ENCODE data around the gene BCL7C.
"Not testable (repeated sequence)": the region's sequence is repeated elsewhere in the genome, so short reads cannot be mapped to it uniquely, and the experiment has no call there.

BCL7C gene

GRCh38 chr16:30875871-30876801 is 17.7 kb downstream of the BCL7C start:
- DNase-seq (ENCODE audit: insufficient read length, low spot score) (no peak), FAIRE-seq (no peak)
- 0 out of 2 replicates have a peak, but pooled peaks have one; percentile 34 for TF ChIP-seq POLR2A (IDR thresholded peaks at IDR 0.05; ENCODE audit: low read depth, low read length)

DNA sequence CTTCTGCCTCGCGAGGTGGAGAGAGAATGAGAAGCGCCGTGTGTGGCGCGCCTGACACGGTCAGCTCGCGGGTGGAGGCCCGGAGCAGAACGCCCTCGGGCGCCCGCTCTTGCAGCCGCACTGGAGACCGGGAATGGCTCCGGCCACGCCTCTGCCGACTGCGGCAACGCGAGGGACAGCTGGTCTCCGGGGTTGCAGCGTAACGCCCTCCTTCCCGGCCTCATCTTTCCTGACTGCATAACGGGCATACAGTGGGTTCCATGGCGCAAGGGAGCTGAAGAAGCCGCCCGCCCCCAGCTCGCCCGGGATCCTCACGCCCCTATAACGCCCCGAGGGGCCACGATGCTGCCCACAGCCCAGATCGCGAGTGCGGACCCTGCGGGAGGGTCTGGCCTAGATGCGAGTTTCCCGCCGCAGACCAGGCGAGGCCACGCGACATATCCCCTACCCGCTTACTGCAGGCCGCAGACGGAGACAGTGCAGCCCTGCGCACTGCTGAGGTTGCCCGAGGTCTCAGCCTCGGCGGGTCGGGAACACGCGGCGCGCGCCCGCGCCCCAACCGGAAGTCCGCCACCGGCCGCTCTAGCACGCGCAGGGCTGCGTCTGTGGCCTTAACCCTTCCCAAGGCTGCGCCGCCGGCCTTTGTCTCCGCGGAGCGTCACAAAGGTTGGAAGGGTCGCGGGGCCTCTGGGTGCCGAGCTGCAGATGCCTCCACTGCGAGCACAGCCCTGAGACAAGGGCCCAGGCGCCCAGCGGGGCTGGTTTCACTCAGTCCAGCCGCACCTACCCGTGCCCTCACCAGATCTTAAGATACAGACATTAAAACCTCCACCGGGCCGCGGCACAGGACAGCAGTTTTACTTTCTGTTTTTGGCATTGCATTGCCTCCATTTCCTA is 18.8 kb downstream of the BCL7C start:
- peak; percentile 85 for DNase-seq (ENCODE audit: insufficient read length, low spot score)
- TF ChIP-seq POLR2A (IDR thresholded peaks at IDR 0.05; ENCODE audit: low read depth, low read length): peak; percentile 99
- no peak for FAIRE-seq

- no peak for DNase-seq (ENCODE audit: insufficient read length, low spot score)
- FAIRE-seq: no peak
- TF ChIP-seq POLR2A (IDR thresholded peaks at IDR 0.05; ENCODE audit: low read depth, low read length): no peak
Measured at GRCh38 chr16:30874244-30874820, 19.5 kb downstream of the BCL7C start.

DNA sequence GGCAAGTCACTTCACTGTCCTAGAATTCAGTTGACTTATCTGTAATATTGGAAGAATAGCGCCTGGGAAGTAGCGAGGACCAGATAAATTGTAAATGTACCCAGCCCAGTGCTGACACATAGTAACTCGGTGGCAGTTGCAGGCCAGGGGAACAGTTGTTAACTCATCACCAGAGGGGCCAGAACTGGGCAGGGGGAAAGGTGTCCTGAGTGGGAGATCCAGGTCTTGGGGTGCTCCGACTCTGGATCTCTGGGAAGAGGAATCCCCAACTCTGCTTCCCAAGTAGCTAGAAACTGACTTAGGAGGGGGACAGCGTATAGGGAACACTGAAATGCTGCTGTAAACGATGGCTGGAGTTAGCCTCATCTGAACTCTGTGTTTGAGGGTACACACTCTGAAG is 23.0 kb downstream of the BCL7C start:
- no peak for TF ChIP-seq POLR2A (IDR thresholded peaks at IDR 0.05; ENCODE audit: low read depth, low read length)

DNA sequence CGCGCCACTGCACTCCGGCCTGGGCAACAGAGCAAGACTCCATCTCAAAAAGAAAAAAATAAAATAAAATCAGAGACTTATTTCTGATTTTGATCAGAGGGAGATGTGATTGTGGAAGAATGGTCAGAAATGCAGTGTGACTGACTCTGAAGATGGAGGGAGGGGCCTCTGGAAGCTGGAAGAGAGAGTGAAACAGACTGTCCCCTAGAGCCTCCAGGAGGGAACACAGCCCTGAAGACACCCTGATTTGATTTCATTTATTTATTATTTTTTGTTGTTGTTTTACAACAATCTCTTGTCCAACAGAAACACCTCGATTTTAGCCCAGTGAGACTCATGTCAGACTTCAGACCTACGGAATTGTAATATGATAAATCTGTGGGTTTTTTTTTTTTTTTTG is 26.1 kb downstream of the BCL7C start:
- peak; percentile 23 for DNase-seq (ENCODE audit: insufficient read length, low spot score)
- TF ChIP-seq POLR2A (IDR thresholded peaks at IDR 0.05; ENCODE audit: low read depth, low read length): no peak
- FAIRE-seq: no peak

More for the DNA sequence above, 23.0 kb downstream of the BCL7C start:
- FAIRE-seq: no peak
- no peak for DNase-seq (ENCODE audit: insufficient read length, low spot score)

DNA sequence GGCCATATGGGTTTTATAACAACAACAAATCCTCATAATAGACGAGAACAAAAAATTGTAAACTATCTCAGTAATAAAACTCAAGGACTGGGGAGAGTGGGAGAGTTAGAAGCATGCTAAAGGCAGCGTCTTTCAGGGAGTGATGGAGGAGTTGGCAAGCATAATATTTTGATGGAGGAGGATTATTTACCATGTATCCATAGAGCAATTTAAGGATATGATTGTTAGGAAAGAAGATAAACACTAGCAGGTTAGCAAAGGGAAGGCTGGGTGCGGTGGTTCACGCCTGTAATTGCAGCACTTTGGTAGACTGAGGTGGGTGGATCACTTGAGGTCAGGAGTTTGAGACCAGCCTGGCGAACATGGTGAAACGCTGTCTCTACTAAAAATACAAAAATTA is 27.8 kb downstream of the BCL7C start:
- TF ChIP-seq POLR2A (IDR thresholded peaks at IDR 0.05; ENCODE audit: low read depth, low read length): no peak
- no peak for DNase-seq (ENCODE audit: insufficient read length, low spot score)
- FAIRE-seq: no peak

GRCh38 chr16:30863178-30863577 is 30.7 kb downstream of the BCL7C start:
- not testable (repeated sequence) for FAIRE-seq; DNase-seq (ENCODE audit: insufficient read length, low spot score)

DNA sequence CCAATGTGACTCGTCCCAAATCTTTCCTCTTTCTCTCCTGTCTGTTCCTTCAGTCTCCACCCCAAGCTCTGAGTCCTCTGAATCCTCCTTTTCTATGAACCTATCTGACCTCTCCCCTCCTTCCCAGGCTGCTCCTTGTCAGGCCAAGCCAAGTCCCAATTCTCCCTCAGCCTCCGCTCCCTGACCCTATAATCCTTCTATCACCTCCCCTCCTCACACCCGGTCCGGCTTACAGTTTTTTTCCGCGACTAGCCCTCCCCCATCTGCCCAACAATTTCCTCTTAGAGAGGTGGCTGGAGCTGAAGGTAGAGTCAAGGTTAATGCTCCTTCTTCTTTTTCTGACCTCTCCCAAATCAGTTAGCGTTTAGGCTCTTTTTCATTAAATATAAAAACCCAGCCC is 33.1 kb downstream of the BCL7C start:
- FAIRE-seq: not testable (repeated sequence)

DNA sequence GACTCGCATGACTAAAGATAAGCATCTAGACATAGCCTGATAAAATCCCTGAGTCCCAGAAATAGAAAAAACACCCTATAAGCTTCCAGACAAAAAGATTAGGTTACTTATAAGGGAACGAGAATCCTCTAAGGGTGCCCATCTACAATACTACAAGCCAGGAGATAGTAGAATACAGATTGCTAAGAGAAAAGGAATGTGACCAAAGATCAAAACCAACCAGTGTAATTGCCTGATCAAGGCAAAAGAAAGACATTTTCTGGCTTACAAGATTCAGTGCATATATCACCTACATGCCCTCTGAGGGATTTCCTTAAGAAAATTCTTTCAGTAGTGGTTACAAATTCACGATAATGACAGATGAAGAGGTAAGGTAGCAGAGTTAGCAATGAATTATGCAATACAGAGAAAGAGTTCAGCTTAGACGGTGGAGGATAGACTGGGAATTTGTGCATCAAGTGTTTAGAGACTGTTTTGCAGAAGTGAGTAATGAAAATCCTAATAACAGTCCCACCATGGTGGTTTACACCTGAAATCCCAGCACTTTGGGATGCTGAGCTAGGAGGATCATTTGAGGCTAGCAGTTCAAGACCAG is 35.0 kb downstream of the BCL7C start:
- no peak for DNase-seq (ENCODE audit: insufficient read length, low spot score)
- FAIRE-seq: no peak
- TF ChIP-seq POLR2A (IDR thresholded peaks at IDR 0.05; ENCODE audit: low read depth, low read length): no peak

More for the DNA sequence above, 33.1 kb downstream of the BCL7C start:
- not testable (repeated sequence) for DNase-seq (ENCODE audit: insufficient read length, low spot score)

DNA sequence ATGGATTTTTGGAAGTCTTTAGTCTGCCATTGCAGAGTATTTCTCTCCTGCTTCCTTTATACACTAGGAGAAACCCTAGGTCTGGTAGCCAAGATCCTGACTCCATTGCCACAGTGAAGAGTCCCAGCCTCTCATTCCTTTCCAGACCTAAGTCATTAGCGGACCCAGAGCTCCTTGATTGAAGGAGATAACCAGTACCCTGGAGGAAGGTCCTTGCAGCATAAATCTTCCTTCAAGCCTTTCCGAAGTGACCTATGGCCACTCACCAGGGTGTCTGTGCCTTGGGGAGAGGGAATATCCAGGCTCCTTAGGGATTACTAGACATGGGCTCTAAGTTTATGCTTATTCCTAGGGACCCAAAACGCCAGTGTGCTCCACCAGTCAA is 35.8 kb downstream of the BCL7C start:
- TF ChIP-seq POLR2A (IDR thresholded peaks at IDR 0.05; ENCODE audit: low read depth, low read length): no peak
- DNase-seq (ENCODE audit: insufficient read length, low spot score) (no peak), FAIRE-seq (no peak)

DNA sequence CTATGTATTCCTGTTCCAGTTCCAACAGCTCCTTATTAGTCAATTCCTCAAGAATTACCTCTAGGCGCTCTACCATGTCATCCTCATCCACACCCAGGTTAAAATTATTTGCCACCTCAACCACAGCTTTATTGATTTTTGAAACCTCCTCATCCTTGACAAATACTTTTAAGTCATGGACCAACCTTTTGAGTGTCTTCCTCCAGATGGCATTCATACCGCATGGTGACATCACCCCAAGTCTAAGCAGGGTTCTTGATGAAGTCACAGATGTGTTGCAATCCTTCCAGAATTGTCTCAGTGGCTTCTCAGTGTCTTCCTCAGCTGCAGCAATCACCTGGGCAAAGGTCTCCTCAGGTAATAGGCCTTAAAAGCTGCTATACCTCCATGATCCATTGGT is 40.1 kb downstream of the BCL7C start:
- DNase-seq (ENCODE audit: insufficient read length, low spot score) (no peak), FAIRE-seq (no peak)
- TF ChIP-seq POLR2A (IDR thresholded peaks at IDR 0.05; ENCODE audit: low read depth, low read length): no peak

- no peak for TF ChIP-seq POLR2A (IDR thresholded peaks at IDR 0.05; ENCODE audit: low read depth, low read length)
- FAIRE-seq (no peak), DNase-seq (ENCODE audit: insufficient read length, low spot score) (no peak)
Measured at GRCh38 chr16:30850246-30850645, 43.6 kb downstream of the BCL7C start.

GRCh38 chr16:30846649-30847402 is 47.1 kb downstream of the BCL7C start:
- TF ChIP-seq POLR2A (IDR thresholded peaks at IDR 0.05; ENCODE audit: low read depth, low read length): no peak
- DNase-seq (ENCODE audit: insufficient read length, low spot score) (no peak), FAIRE-seq (no peak)

Measured in H54 (cell line).